GM18873 (cell line): ENCODE results near the gene SYN1.
"Not testable (repeated sequence)": the region's sequence is repeated elsewhere in the genome, so short reads cannot be mapped to it uniquely, and the experiment has no call there.

ENCODE experiments used
- ATAC-seq: cut with Tn5 transposase; IDR thresholded peaks from one replicate; pipeline ENCODE4 v1.9.1; 2021; ENCODE audit warnings: mild to moderate bottlenecking, moderate library complexity, moderate number of reproducible peaks; ENCODE audit not compliant: unreplicated experiment, low FRiP score

Gene SYN1

GRCh38 chrX:47619486-47620302, at the start of gene SYN1:
TSS of gene SYN1 (minus strand) at chrX:47619857. CDS start at chrX:47619728, 129 bp downstream.
- no peak for ATAC-seq

DNA sequence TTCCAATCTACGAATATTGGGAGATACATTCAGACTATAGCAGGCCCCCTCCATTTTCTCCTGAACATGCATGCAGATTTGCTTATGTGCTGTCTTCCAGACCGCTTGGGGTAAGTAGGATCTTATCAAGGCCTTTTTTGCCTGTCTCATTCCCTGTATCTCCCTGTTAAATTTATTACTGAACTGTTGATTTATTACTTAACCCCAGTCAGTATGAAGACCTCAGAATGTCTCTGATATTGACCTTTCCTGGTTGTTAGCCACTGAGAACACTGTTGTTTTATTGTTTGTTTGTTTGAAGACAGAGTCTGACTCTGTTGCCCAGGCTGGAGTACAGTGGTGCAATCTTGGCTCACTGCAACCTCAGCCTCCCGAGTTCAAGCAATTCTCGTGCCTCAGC, 46.1 kb upstream of the SYN1 start:
- ATAC-seq = not testable (repeated sequence)

DNA sequence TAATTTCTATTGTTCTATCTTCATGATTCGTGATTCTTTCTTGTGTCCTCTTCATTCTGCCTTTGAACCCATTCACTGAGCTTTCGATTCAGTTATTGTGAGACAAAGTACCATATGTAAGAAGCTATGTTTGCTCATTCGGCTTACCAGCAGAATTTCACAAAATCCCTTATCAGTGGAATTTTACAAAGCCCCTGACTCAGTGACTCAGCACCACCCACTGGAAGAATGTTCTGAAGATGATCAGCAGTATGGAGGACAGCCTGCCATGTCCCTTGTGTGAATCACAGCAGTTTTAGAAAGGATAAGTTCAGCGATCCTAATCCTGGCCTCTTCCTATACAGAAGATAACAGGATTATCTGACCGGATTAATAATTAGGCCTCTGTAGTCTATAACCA, 45.1 kb upstream of the SYN1 start:
- no peak for ATAC-seq

DNA sequence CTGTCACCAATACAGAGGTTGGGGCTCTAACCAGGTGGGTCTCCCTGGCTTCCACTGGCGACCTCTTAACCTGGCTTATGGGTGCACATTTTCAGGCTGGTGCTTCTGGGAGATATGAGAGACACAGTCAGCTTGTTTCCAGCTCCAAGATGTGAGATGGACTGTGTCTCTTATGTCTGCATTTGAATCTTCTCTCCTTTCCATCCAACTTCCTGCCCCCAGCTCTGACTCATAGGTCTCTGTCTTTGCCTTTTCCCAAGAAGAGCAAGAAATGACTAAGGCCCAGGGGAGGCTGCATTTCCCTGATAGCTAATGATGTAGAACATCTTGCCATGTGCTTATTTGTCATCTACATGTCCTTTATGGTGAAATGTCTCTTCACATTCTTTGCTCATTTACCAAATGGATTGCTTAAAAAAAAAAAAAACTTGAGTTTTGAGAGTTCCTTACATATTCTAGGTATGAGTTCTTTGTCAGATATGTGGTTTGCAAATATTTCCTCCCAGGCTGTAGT, 42.5 kb upstream of the SYN1 start:
- no peak for ATAC-seq

GRCh38 chrX:47661539-47661938, 41.9 kb upstream of the SYN1 start:
- no peak for ATAC-seq

GRCh38 chrX:47659421-47659726, 39.7 kb upstream of the SYN1 start:
- no peak for ATAC-seq

DNA sequence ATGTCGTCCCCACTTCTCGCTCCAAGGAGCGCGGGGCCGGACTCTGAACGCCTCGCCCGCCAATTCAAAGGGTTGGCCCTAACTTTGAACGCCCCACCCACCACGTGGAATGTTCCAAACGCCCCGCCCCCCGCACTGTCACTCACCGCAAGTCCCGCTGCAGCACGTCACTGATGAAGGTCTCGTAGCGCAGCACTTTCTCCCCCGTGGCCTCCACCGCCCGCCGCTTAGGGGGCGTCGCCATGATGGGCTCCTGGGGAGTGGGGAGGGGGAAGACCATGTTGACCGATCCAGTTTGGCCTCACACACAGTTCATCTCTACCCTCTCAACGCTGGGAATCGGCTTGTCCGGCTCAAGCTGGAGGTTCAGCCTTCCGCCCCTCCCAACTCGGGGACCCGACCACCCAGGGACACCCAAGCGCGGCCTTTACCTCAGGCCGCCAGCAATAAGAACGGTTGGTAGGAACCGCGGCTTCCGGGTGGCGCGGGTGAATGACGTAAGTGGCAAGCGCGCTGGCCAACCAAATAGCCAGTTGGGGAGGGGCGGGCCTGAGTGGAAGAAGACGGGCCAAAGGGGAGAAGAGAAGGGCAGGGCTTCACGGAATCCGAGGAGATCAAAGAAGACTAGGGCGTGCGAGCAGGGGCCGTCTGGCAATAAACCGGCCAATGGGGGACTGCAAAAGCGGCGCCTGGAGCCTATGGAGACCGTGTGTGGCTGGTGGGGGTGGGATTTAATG, 39.2 kb upstream of the SYN1 start, which contains the start of gene UXT:
Gene UXT, minus strand, starts transcription at position 497 of the 737 bp plus-strand sequence. Its CDS starts 253 bp downstream, at position 244.
- peak; percentile 64 for ATAC-seq

- no peak for ATAC-seq
These were observed 38.6 kb upstream of the SYN1 start for GRCh38 chrX:47658301-47658683.

DNA sequence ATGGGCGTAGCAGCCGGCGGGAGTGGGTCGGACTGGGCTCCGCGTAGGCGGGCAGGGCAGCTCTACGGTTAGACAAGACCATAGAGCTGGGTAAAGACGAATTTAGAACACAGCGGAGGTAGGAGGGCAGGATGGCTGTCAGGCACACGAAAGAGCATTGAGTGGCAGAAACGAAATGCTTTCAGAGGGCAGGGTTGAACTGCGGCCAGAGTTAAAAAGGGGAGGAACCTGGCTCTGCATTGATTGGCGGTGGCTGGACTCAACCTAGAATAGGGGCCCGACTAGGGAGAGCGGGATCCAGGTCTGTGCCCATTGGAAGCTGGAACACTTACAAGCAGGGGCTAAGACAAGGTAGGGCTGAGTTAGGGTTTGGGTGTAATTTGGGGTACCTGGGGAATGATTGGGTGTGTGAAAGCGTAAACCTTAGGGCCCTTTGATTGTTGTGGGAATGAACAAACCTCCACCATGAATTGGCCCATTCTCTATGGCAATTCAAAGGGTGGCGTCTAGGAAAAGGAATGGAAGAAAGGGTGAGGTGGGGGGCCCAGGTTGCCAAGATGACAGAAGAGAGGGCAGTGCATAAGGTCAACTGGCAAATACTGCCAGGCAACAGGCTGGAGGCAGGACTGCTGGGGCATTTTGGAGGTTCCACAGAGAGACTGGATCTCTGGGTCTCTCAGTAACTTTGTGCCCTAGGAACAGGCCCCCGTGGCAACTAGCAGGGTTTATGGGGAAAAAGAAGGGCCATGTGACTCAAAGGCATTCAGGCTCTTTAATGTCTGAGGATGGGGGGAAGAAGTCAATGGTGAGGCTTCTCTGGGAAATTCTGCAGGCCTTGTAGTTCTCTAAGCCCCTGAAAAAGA, 31.6 kb upstream of the SYN1 start:
- no peak for ATAC-seq

DNA sequence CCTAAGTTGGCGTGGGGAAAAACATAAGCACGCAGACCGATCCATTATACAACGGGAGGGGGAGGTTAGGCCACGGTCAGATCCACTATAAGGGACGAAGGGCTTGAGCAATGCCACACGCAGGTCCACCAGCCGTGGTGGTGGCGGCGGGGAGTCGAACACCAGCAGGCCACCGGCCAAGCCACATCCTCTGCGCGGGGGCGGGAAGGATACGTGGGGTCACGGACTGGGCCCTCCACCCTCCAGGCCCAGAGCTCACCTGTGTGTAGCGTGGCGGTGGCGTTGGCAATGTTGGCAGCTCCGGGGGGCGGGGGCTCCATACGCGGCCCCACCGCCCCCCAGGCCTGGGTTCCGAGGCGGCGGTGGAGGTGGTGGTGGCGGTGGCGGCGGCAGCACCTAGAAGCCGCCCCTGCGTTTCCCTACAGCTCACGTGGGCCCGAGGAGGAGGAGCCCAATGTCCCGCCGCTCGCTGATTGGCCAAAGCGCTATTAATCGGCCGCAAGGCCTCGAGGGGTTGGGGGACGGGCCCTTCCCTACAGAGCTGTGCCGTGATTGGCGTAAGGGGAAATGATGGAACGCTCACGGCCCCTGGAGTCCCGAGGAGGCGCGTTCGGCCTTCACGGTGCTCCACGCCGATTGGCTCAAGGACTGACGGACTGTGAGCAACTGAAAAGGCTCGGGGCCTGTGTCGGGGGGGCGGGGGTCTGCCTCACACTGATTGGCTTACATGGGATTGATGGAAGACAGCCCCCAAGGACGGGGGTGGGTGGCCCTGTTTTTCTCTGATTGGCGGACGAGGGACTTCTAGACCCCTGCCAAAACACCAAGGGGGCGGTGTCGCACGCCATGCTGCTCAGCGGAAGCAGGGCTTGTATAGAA, 30.7 kb upstream of the SYN1 start, which contains the start of gene ELK1:
Gene ELK1, minus strand, starts transcription at position 400 of the 879 bp plus-strand sequence. CDS start 9,122 bp downstream, outside the sequence.
- ATAC-seq = peak; percentile 80

GRCh38 chrX:47649781-47650163, 30.1 kb upstream of the SYN1 start:
- no peak for ATAC-seq

GRCh38 chrX:47649271-47649670, 29.6 kb upstream of the SYN1 start:
- no peak for ATAC-seq

DNA sequence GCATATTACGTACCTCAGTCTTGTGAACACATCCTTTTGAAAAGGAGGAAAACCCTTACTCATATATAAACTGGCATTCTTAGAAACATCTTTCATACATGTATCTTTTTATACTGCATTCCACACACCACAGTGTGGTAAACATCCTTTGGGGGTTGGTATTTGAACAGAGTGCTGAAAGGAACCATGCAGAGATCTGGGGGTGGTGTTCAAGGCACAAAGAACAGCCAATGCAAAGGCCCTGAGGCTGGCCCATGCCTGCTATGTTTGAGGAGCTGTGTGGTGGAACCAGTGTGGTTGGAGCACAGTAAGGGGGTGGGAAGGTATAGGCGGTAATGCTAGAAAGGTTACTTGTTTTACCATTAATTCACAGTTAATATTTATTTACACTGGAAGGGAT, 28.7 kb upstream of the SYN1 start:
- ATAC-seq = no peak

- ATAC-seq = no peak
These were observed 27.0 kb upstream of the SYN1 start for GRCh38 chrX:47646636-47647035.

GRCh38 chrX:47645530-47645929, 25.9 kb upstream of the SYN1 start:
- no peak for ATAC-seq

GRCh38 chrX:47644557-47645091, 25.0 kb upstream of the SYN1 start:
- ATAC-seq = no peak

DNA sequence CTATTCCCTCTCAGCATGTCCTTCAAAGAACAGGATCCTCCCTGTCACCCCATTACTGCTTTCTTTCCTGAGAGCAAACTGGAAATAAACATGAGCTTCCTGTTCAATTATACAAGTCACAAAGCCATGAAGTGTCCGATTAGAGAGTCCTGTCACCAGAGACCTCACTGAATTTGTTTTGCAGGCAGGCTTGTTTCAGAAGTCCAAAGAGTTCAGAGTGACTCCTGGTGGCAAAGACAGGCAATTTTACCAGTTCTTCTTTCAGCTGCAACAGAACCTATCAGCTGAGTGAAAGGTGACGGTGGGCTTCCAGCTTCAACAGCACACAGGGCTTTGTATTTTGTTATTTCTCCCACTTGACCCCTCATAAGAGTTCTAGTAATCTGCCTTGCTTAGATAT, 24.3 kb upstream of the SYN1 start:
- no peak for ATAC-seq

- ATAC-seq = no peak
These were observed 19.2 kb upstream of the SYN1 start for GRCh38 chrX:47638816-47639215.

- no peak for ATAC-seq
These were observed 18.0 kb upstream of the SYN1 start for GRCh38 chrX:47637546-47638195.
